Embryonic facial prominence (tissue), 1 donor: Measurements from ENCODE around the gene DVL2.

Experiments used
- DNase-seq: peaks from one replicate; pipeline ENCODE4 v3.0.0-alpha.2; 2016; ENCODE audit errors: extremely low spot score

DVL2 gene

GRCh38 chr17:7219812-7220592, 14.3 kb downstream of the DVL2 start, which contains the start of the genes ACADVL and DLG4:
Gene ACADVL, plus strand, starts transcription at chr17:7219938. Its CDS starts 47 bp downstream, at chr17:7219985.
Gene DLG4, minus strand, starts transcription at chr17:7219836.
- peak; percentile 61 for DNase-seq

GRCh38 chr17:7219229-7219811, 15.0 kb downstream of the DVL2 start:
- DNase-seq: no peak

GRCh38 chr17:7218758-7219157, 15.6 kb downstream of the DVL2 start:
- DNase-seq: no peak

- DNase-seq: no peak
Observed at GRCh38 chr17:7218166-7218565, 16.2 kb downstream of the DVL2 start.

GRCh38 chr17:7217113-7217987, 17.0 kb downstream of the DVL2 start:
- DNase-seq: peak; percentile 85

- DNase-seq: no peak
Observed at GRCh38 chr17:7216242-7217112, 17.8 kb downstream of the DVL2 start.

GRCh38 chr17:7215652-7216180, 18.6 kb downstream of the DVL2 start:
- peak; percentile 12 for DNase-seq

- no peak for DNase-seq
Observed at GRCh38 chr17:7215136-7215638, 19.1 kb downstream of the DVL2 start.

GRCh38 chr17:7214300-7215135, 19.8 kb downstream of the DVL2 start:
- DNase-seq: peak; percentile 96

- DNase-seq: peak; percentile 97
Observed at GRCh38 chr17:7213895-7214299, 20.4 kb downstream of the DVL2 start.

- no peak for DNase-seq
Observed at GRCh38 chr17:7211491-7212273, 22.6 kb downstream of the DVL2 start.

GRCh38 chr17:7208754-7209460, 25.4 kb downstream of the DVL2 start:
- no peak for DNase-seq

- DNase-seq: no peak
Observed at GRCh38 chr17:7208027-7208571, 26.2 kb downstream of the DVL2 start.

- no peak for DNase-seq
Observed at GRCh38 chr17:7207120-7208001, 27.0 kb downstream of the DVL2 start.

GRCh38 chr17:7205561-7205960, 28.8 kb downstream of the DVL2 start:
- no peak for DNase-seq

GRCh38 chr17:7204828-7205461, 29.4 kb downstream of the DVL2 start:
- peak; percentile 87 for DNase-seq

- DNase-seq: no peak
Observed at GRCh38 chr17:7204336-7204735, 30.0 kb downstream of the DVL2 start.
